Vagina (tissue), 2 donors: ENCODE results near the gene PICALM. TPM values are rescaled to one million over a fixed set of nuclear protein-coding genes. Genes with fewer than 3 reads are reported as not detected.

Experiments used
- DNase-seq, 2 donors: peaks; one replicate each; pipeline ENCODE4 v3.0.0-alpha.2; 2017; ENCODE audit errors: extremely low spot score in 2 of 2
- H3K27ac ChIP-seq: fragments of 200-600 bp; sonication (generic); one replicate; pipeline ENCODE4 v1.5.1; 2019
- H3K27me3 ChIP-seq: fragments of 200-600 bp; sonication (generic); one replicate; pipeline ENCODE4 v1.5.1; 2019
- H3K36me3 ChIP-seq, 2 donors: fragments of 200-600 bp; sonication (generic); one replicate each; pipeline ENCODE4 v1.5.1; 2017 to 2019
- H3K4me1 ChIP-seq: fragments of 200-600 bp; sonication (generic); one replicate; pipeline ENCODE4 v1.5.1; 2019
- H3K4me3 ChIP-seq, 2 donors: fragments of 200-600 bp; sonication (generic); 1 replicate in 1 of 2; 2 replicates in 1 of 2; pipeline ENCODE4 v1.5.1; 2016 to 2019
- H3K9me3 ChIP-seq: fragments of 200-600 bp; sonication (generic); one replicate; pipeline ENCODE4 v1.5.1; 2019
- CTCF ChIP-seq, 3 experiments: fragments of 450-650 bp in 2 of 3; fragments of 200-600 bp in 1 of 3; sonication (generic) in 1 of 3; IDR thresholded peaks; one replicate each; pipeline ENCODE4 v1.5.1; 2017 to 2019; ENCODE audit warnings: antibody characterized with exemption in 3 of 3, mild to moderate bottlenecking in 2 of 3, moderate library complexity in 2 of 3
- POLR2A ChIP-seq, 2 donors: fragments of 450-650 bp; IDR thresholded peaks; one replicate each; pipeline ENCODE4 v1.6.1; 2017; ENCODE audit warnings: antibody characterized with exemption in 2 of 2, mild to moderate bottlenecking in 2 of 2, moderate library complexity in 2 of 2
- POLR2AphosphoS5 ChIP-seq, 2 donors: sonication (generic); formaldehyde crosslinking; IDR thresholded peaks; one replicate each; pipeline ENCODE4 v1.9.0; 2017; ENCODE audit warnings: antibody characterized with exemption in 2 of 2, mild to moderate bottlenecking in 2 of 2, low read depth in 1 of 2; ENCODE audit not compliant: insufficient read depth in 1 of 2
- intact Hi-C: fragments of 100-400 bp; cut with DNase I; formaldehyde crosslinking; loops from one replicate; pipeline ENCODE4 v1.15.1; 2023
- total RNA-seq: library from RNA; depleted of rRNA; stranded (reverse); fragments of >200 nt; gene quantifications from one replicate; pipeline ENCODE4 v1.2.3, GENCODE V29; 2016

Gene PICALM
- total RNA-seq, 1 donor from 2014 or later = 237 TPM

- Histone ChIP-seq H3K36me3 (no peaks in the 10 kb centered on the region), H3K4me1 (peaks cover 42% of the 10 kb centered on the region), H3K27ac (peak overlapping the region; percentile 97), H3K9me3 (no peaks in the 10 kb centered on the region), H3K27me3 (no peaks in the 10 kb centered on the region), H3K4me3 (peak overlapping the region; percentile 91 to 98)
- intact Hi-C loops = no loop called here
- DNase-seq = peak in 1 of 2 donors; percentile 88
- TF ChIP-seq CTCF (IDR thresholded peaks at IDR 0.05) (no peak), POLR2AphosphoS5 (IDR thresholded peaks at IDR 0.05; ENCODE audit: insufficient read depth in 1 of 2, low read depth in 1 of 2) (peak in 1 of 2 donors; percentile 43), POLR2A (IDR thresholded peaks at IDR 0.05) (no peak)
Observed at GRCh38 chr11:86068138-86068871, 579 bp downstream of the PICALM start.

- no peaks in the 10 kb centered on the region for H3K36me3 ChIP-seq
- H3K27ac ChIP-seq = peak overlapping the region; percentile 97
- no peaks in the 10 kb centered on the region for H3K9me3 ChIP-seq
- intact Hi-C loops = no loop called here
- no peaks in the 10 kb centered on the region for H3K27me3 ChIP-seq
- peak overlapping the region; percentile 91 to 98 for H3K4me3 ChIP-seq
- peaks cover 48% of the 10 kb centered on the region for H3K4me1 ChIP-seq
- DNase-seq = no peak
- TF ChIP-seq POLR2AphosphoS5 (IDR thresholded peaks at IDR 0.05; ENCODE audit: insufficient read depth in 1 of 2, low read depth in 1 of 2) = no peak
Observed at GRCh38 chr11:86067851-86068137, 1.1 kb downstream of the PICALM start.

- Histone ChIP-seq H3K4me3 (peak overlapping the region; percentile 91 to 98), H3K27ac (peak overlapping the region; percentile 97), H3K4me1 (peaks cover 53% of the 10 kb centered on the region), H3K36me3 (no peaks in the 10 kb centered on the region), H3K27me3 (no peaks in the 10 kb centered on the region), H3K9me3 (no peaks in the 10 kb centered on the region)
- no peak for DNase-seq
- TF ChIP-seq CTCF (IDR thresholded peaks at IDR 0.05) = no peak
- peak in 1 of 2 donors; percentile 15 for TF ChIP-seq POLR2AphosphoS5 (IDR thresholded peaks at IDR 0.05; ENCODE audit: insufficient read depth in 1 of 2, low read depth in 1 of 2)
- intact Hi-C loops = no loop called here
Observed at GRCh38 chr11:86067009-86067850, 1.7 kb downstream of the PICALM start.

GRCh38 chr11:86066657-86067008 lies 2.3 kb downstream of the PICALM start:
- H3K9me3 ChIP-seq = no peaks in the 10 kb centered on the region
- no peaks in the 10 kb centered on the region for H3K27me3 ChIP-seq
- H3K36me3 ChIP-seq = no peaks in the 10 kb centered on the region
- H3K4me1 ChIP-seq = peaks cover 59% of the 10 kb centered on the region
- TF ChIP-seq POLR2A (IDR thresholded peaks at IDR 0.05) (no peak), POLR2AphosphoS5 (IDR thresholded peaks at IDR 0.05; ENCODE audit: insufficient read depth in 1 of 2, low read depth in 1 of 2) (no peak), CTCF (IDR thresholded peaks at IDR 0.05) (no peak)
- intact Hi-C loops = no loop called here
- peak overlapping the region; percentile 97 for H3K27ac ChIP-seq
- DNase-seq = no peak
- peak overlapping the region; percentile 91 to 98 for H3K4me3 ChIP-seq

- H3K4me3 ChIP-seq = peak overlapping the region; percentile 91 to 98
- intact Hi-C loops = no loop called here
- no peaks in the 10 kb centered on the region for H3K9me3 ChIP-seq
- H3K4me1 ChIP-seq = peaks cover 63% of the 10 kb centered on the region
- TF ChIP-seq POLR2AphosphoS5 (IDR thresholded peaks at IDR 0.05; ENCODE audit: insufficient read depth in 1 of 2, low read depth in 1 of 2) (no peak), POLR2A (IDR thresholded peaks at IDR 0.05) (no peak), CTCF (IDR thresholded peaks at IDR 0.05) (no peak)
- peak overlapping the region; percentile 97 for H3K27ac ChIP-seq
- no peaks in the 10 kb centered on the region for H3K36me3 ChIP-seq
- H3K27me3 ChIP-seq = no peaks in the 10 kb centered on the region
- no peak for DNase-seq
Observed at GRCh38 chr11:86066033-86066432, 2.9 kb downstream of the PICALM start.
